ENCODE results near the gene JAG2. TPM values are rescaled to one million over a fixed set of nuclear protein-coding genes. Genes with fewer than 3 reads are reported as not detected.

The JAG2 gene
- total RNA-seq, 1 experiment from 2014 or later, result 85.9 TPM

GRCh38 chr14:105173145-105173544 is 4.6 kb upstream of the JAG2 start:
- Histone ChIP-seq H3K27me3 (ENCODE audit: insufficient read depth, low read length) (no peaks in the 10 kb centered on the region), H3K4me2 (ENCODE audit: low read length) (no peak overlapping the region), H4K20me1 (ENCODE audit: insufficient read depth) (no peaks in the 10 kb centered on the region), H3K79me2 (ENCODE audit: insufficient read depth, low read length) (no peaks in the 10 kb centered on the region), H3K4me3 (replicated peaks in 1 of 2; ENCODE audit: low read depth in 1 of 2, low read length in 2 of 2) (no peak overlapping the region), H3K4me1 (ENCODE audit: control insufficient read depth in 1 of 2, insufficient read depth in 2 of 2, low read length in 2 of 2) (peaks cover 27 to 43% of the 10 kb centered on the region in 2 experiments), H2AFZ (ENCODE audit: low read depth, low read length, poor library complexity, severe bottlenecking) (no peak overlapping the region), H3K9me3 (ENCODE audit: control insufficient read depth in 1 of 2, insufficient read depth in 1 of 2, low read depth in 1 of 2, low read length in 2 of 2) (no peaks in the 10 kb centered on the region), H3K36me3 (ENCODE audit: control insufficient read depth in 1 of 2, insufficient read depth in 2 of 2, low read length in 2 of 2) (no peaks in the 10 kb centered on the region), H3K9ac (ENCODE audit: low read length) (no peak overlapping the region), H3K9me2 (ENCODE audit: insufficient read depth) (no peaks in the 10 kb centered on the region), H3K27ac (ENCODE audit: low read depth, low read length) (no peak overlapping the region)
- ChIA-PET CTCF (no interaction called here), RAD21 (ENCODE audit: low non-redundant PET in 1 of 2, low total read pairs in 2 of 2, uncharacterized antibody in 2 of 2, unreplicated experiment in 2 of 2) (interaction anchor here in 1 of 2 experiments (0.6 kb wide), 1 partner anchor 87 kb away, joined by 9 read pairs; no protein-coding TSS in a partner anchor), POLR2A (no interaction called here)
- BruUV-seq (replicated peaks), result no TSS peak
- intact Hi-C loops (cut with micrococcal nuclease), result no loop called here
- no peak for TF ChIP-seq EZH2 (IDR thresholded peaks at IDR 0.05)
- no peak for TF ChIP-seq RAD21 (IDR thresholded peaks at IDR 0.05; ENCODE audit: low read depth)
- no peak for TF ChIP-seq REST (IDR thresholded peaks at IDR 0.05; ENCODE audit: low read depth)
- TF ChIP-seq POLR2A (IDR thresholded peaks at IDR 0.05; ENCODE audit: borderline replicate concordance, extremely low read depth, insufficient read depth, insufficient read length), result no peak
- no peak for TF ChIP-seq CTCF (IDR thresholded peaks at IDR 0.05 in 2 of 3, conservative IDR thresholded peaks at IDR 0.05 in 1 of 3; ENCODE audit: borderline replicate concordance in 1 of 3, insufficient read depth in 1 of 3, low read depth in 2 of 3, low read length in 2 of 3)
- TF ChIP-seq SP1 (IDR thresholded peaks at IDR 0.05; ENCODE audit: low read depth), result no peak
- TF ChIP-seq YY1 (IDR thresholded peaks at IDR 0.05; ENCODE audit: extremely low read depth, insufficient replicate concordance, low read depth, low read length), result no peak
- TF ChIP-seq CBX3 (IDR thresholded peaks at IDR 0.05; ENCODE audit: low read depth), result no peak
- TF ChIP-seq TCF7L2 (IDR thresholded peaks at IDR 0.05; ENCODE audit: borderline replicate concordance, extremely low read depth, insufficient read depth, insufficient read length), result no peak
- no peak for TF ChIP-seq EZH2phosphoT487 (IDR thresholded peaks at IDR 0.05; ENCODE audit: borderline replicate concordance)
- no peak for TF ChIP-seq ATF3 (IDR thresholded peaks at IDR 0.05)
- no peak for TF ChIP-seq ELF1 (IDR thresholded peaks at IDR 0.05; ENCODE audit: borderline replicate concordance, low read depth)
- no peak for TF ChIP-seq SIN3A (IDR thresholded peaks at IDR 0.05; ENCODE audit: low read depth)
- TF ChIP-seq EGR1 (IDR thresholded peaks at IDR 0.05; ENCODE audit: low read depth), result no peak
- no peak for TF ChIP-seq JUND (IDR thresholded peaks at IDR 0.05)
- no peak for TF ChIP-seq SRF (IDR thresholded peaks at IDR 0.05; ENCODE audit: low read depth)
- TF ChIP-seq FOSL1 (IDR thresholded peaks at IDR 0.05; ENCODE audit: low read depth), result no peak
- TF ChIP-seq ZNF274 (IDR thresholded peaks at IDR 0.05; ENCODE audit: low read depth, low read length), result no peak
- no peak for DNase-seq (ENCODE audit: low read depth, low spot score)
- no peak for ATAC-seq
